ENCODE results near the gene OR7G2.
"Not testable (repeated sequence)": the region's sequence is repeated elsewhere in the genome, so short reads cannot be mapped to it uniquely, and the experiment has no call there.

Gene OR7G2

DNA sequence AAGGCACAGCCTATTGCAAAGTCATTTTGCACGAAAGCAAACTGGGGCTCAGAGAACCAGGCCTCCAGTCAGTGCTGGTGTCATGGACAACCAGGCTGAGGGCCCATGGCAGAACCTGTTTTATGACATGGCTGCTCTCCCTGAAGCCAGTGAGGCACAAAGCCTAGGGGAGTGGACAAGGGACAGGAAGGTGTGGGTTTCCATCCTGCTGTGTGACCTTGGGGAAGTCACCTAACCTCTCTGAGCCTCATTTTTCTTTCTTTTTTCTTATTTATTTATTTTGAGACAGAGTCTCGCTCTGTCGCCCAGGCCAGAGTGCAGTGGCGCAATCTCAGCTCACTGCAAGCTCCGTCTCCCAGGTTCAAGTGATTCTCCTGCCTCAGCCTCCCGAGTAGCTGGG is 35.6 kb downstream of the OR7G2 start:
- not testable (repeated sequence) for DNase-seq

DNA sequence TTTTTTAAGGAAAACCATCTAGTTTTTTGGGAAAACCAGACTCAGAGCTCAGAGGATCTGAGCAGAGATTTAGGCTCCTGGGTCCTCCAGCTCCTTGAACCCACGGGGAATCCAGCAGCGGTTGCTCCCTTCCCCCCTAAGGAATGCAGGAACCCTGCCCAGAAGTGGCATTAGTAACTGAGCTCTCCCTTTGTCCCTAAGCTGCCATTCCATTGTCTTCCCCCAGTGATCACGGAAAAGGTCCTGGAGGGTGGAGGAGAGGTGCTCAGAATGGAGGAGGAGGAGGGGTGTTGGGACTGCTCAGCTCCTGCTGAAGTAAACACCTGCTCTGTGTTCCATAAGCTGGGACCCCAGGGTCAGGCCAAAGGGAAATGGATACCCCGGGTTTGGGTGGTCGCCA is 37.2 kb downstream of the OR7G2 start:
- DNase-seq = no peak

DNA sequence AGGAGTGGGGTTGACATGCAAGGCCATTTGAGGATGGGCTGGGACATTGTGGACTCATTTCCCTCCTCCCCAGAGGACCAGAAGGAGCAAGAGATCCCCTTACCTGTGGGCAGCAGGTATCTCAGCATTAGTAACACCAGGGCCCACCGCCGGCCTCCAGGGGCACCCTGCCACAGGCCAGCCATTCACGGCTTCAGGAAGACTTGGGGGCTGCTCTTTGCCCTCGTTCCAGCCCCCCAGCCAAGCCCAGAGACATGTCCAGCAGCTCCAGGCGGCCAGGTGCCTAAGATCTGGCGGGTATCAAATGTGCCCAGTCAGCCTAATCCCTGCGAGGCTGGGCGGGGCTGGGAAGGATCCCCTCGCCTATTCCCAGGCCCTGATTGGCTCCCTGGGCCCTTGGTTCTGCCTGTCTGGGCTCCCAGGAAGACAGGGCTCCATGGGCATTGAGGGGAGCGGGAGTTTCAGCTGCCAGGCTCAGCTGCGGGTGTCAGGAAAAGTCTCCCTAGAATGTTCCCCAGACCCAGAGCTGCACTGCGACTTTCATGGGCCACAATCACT is 41.7 kb downstream of the OR7G2 start:
- no peak for DNase-seq

DNA sequence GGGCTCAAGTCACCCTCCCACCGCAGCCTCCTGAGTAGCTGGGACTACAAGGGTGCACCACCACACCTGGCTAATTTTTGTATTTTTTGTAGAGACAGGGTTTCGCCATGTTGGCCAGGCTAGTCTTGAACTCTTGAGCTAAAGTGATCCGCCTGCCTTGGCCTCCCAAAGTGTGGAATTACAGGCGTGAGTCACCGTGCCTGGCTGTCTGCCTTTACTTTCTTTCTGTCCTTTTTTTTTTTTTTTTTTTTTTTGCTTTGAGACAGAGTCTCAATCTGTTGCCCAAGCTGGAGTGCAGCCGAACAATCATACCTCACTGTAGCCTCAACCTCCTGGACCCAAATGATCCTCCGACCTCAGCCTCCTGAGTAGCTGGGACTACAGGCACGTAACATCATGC is 45.4 kb downstream of the OR7G2 start:
- no peak for DNase-seq

DNA sequence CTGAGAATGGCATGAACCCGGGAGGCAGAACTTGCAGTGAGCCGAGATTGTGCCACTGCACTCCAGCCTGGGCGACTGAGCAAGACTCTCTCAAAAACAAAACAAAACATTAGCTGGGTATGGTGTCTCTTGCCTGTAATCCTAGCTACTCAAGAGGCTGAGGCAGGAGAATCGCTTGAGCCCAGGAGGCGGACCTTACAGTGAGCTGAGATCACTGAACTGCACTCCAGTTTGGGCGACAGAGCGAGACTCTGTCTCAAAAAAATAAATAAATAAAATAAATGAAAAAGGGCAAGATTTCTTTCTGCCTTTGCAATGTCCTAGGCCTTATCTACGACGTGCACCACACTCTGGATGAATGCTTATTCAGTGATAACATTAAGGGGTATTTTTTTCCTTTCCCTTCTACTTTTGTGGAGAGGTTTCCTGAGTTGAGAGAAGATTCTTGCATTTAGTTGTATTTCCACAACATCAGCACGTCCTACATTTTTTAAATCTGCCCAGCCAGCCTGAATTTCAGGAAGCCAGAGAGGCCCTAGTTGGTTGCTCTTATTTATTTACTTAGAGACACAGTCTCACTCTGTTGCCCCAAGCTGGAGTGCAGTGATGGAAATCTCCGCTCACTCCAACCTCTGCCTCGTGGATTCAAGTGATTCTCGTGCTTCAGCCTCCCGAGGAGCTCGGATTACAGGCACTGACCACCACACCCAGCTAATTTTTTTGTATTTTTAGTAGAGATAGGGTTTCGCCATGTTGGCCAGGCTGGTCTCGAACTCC is 46.5 kb downstream of the OR7G2 start:
- DNase-seq = no peak

DNA sequence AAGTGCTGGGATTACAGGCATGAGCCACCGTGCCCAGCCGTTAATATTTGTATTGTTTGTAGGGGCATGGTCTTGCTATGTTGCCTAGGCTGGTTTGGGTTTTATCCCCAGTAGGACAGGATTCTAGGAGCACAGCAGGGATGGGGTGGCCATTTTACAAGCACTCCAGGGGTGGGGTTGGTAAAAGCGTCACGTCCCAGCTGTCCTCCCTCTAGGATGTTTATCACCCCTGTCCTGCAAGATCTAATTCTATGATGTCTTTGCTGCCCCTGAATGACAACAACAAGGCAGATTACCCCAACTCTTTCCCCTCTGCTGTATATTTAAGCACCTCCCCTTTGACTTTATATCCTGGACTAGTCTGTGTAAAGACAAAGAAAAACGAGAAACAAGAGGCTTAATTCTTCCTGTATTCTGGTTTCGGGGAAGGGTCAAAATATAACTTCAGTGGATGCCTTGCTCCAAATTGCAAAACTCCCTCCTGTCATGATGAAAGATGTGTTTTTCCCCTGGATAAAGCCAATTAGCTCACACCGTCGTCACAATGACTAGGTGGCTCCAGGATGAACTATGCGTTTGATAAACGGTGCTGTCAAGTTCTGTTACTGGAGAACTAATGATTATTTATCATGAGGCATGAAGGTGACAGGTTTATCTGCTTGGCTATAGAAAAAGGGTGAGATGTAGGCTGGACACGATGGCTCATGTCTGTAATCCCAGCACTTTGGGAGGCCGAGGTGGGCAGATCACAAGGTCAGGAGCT is 48.2 kb downstream of the OR7G2 start:
- DNase-seq = no peak

DNA sequence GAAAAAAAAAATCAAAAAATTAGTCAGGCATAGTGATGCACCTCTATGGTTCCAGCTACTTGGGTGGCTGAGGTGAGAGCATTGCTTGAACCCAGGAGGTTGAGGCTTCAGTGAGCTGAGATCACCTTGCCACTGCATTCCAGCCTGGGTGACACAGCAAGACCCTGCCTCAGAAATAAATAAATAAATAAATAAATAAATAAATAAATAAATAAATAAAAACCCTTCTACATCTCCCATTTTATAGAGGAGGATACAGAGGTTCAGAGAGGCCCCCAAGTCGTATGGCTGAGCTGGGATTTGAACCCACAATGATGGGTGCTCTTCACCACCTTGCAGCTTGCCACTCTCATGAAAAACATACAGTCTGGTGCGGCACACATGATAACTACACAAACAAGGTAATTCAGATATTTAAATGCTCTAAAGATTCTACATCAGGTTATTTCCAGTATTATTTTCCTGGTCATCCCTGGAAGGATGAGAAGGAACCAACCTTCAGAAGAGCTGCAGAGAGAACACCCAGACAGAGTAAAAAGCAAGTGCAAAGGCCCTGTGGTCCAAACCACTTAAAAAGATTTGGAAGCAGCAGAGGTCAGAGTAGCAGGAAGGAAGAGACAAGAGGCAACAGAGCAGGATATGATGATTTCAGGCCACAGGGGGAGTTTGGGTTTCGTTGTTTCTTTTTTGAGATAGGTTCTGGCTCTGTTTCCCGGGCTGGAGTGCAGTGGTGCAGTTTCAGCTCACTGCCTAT is 49.6 kb downstream of the OR7G2 start:
- no peak for DNase-seq

DNA sequence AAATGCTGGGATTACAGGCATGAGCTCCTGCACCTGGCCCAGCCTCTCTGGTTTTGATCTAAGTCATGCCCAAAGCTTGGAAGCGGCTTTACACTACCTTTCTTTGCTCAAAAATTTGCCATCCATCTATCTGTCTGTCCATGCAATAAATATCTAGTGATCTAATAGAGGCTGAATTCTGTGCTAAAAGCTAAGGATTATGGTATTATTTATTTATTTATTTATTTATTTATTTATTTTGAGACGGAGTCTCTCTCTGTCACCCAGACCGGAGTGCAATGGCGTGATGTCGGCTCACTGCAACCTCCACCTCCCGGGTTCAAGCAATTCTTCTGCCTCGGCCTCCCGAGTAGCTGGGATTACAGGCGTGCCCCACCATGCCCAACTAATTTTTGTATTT is 51.1 kb downstream of the OR7G2 start:
- not testable (repeated sequence) for DNase-seq

DNA sequence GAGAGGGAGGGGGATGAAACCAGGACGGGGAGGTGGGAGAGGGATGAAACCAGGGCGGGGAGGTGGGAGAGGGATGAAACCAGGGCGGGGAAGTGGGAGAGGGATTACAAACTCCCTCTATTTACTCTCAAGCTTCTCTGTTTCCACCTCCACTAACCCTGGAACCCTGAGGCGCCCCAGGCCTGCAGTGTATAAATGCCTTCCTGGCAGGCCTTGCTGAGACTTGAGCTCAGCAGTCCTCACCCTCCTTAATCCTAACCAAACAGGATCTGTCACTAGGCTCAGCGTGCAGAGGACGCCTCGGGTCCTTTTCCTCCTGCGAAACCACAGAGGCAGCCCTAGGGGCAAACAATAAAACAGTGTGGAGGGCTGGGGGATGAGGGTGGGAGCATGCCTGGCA is 52.5 kb downstream of the OR7G2 start:
- no peak for DNase-seq

DNA sequence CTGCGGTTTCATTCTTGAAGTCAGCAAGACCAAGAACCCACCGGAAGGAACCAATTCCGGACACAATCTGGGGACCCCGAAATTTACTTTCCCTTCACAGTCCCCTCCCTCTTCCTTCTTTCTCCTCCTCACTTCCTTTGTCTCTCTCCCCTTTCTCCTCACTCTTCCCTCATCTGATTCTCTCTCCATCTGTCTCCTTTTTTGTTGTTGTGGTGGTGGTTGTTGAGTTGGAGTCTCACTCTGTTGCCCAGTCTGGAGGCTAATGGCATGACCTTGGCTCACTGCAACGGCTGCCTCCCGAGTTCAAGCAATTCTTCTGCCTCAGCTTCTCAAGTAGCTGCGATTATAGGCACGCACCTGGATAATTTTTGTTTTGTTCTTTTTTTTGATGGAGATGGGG is 53.1 kb downstream of the OR7G2 start:
- DNase-seq = no peak

DNA sequence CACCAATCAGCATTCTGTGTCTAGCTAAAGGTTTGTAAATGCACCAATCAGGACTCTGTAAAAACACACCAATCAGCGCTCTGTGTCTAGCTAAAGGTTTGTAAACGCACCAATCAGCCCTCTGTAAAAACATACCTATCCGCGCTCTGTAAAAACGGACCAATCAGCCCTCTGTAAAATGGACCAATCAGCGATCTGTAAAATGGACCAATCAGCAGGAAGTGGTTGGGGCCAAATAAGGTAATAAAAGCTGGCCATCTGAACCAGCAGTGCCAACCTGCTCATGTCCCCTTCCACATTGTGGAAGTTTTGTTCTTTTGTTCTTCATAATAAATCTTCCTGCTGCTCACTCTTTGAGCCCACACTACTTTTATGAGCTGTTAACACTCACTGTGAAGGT is 53.6 kb downstream of the OR7G2 start:
- DNase-seq = not testable (repeated sequence)

DNA sequence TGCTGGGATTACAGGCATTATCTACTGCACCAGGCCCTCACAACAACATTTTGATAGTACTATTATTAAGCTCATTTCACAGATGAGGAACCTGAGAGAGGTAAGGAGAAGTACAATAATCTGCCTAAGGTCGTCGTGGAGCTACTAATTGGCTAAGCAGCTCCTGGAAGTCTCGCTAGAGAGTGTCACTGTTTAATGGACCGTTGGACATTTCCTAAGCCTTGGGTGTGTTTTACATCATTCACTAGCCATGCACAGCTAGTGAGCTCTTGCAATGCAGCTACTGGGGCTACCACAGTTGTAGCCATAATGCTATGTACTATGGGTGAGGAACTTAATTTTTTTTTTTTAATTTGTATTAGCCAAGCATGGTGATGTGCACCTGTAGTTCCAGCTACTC is 54.4 kb downstream of the OR7G2 start:
- no peak for DNase-seq
